SK-N-SH treated with all-trans-retinoic acid at 6 μM for 48 hours (cell line): Measurements from ENCODE around the gene ZKSCAN5.
A peak's percentile ranks its signal among the peaks of the same experiment; 100 is the strongest.

Experiments used
- ATAC-seq: fragments of 200-7000 bp; cut with Tn5 transposase; 3 replicates; pipeline ENCODE4 v1.9.1; 2020; ENCODE audit warnings: mild to moderate bottlenecking, moderate library complexity
- ARNTL ChIP-seq: fragments of 450-650 bp; formaldehyde crosslinking; IDR thresholded peaks from 2 replicates; pipeline ENCODE4 v1.5.0; 2020; ENCODE audit warnings: low read depth, mild to moderate bottlenecking, moderate library complexity, borderline replicate concordance
- CREB5 ChIP-seq: fragments of 250-450 bp; sonication (Bioruptor Pico); IDR thresholded peaks from 2 replicates; pipeline ENCODE4 v1.5.1; 2020; ENCODE audit warnings: low read depth, mild to moderate bottlenecking, moderate library complexity
- CSDC2 ChIP-seq: fragments of 250-450 bp; sonication (Bioruptor Pico); IDR thresholded peaks from 2 replicates; pipeline ENCODE4 v1.5.0; 2020; ENCODE audit warnings: mild to moderate bottlenecking, moderate library complexity
- CSRNP3 ChIP-seq: fragments of 250-450 bp; sonication (Bioruptor Pico); IDR thresholded peaks from 2 replicates; pipeline ENCODE4 v1.5.1; 2021; ENCODE audit warnings: mild to moderate bottlenecking, moderate library complexity
- ESRRG ChIP-seq: fragments of 250-450 bp; sonication (Bioruptor Pico); IDR thresholded peaks from 2 replicates; pipeline ENCODE4 v1.6.1; 2021; ENCODE audit warnings: mild to moderate bottlenecking
- OSR1 ChIP-seq: fragments of 250-450 bp; sonication (Bioruptor Pico); IDR thresholded peaks from 2 replicates; pipeline ENCODE4 v1.8.0; 2022; ENCODE audit warnings: moderate library complexity, mild to moderate bottlenecking, inconsistent platforms
- PPARA ChIP-seq: fragments of 250-450 bp; sonication (Bioruptor Pico); IDR thresholded peaks from 2 replicates; pipeline ENCODE4 v1.5.0; 2020; ENCODE audit warnings: mild to moderate bottlenecking, borderline replicate concordance
- RARB ChIP-seq: fragments of 250-450 bp; sonication (Bioruptor Pico); IDR thresholded peaks from 2 replicates; pipeline ENCODE4 v1.8.0; 2021; ENCODE audit warnings: mild to moderate bottlenecking, moderate library complexity
- SNAI2 ChIP-seq: fragments of 250-450 bp; sonication (Bioruptor Pico); IDR thresholded peaks from 2 replicates; pipeline ENCODE4 v1.5.0; 2020; ENCODE audit warnings: mild to moderate bottlenecking, moderate library complexity
- TOX ChIP-seq: fragments of 250-450 bp; sonication (Bioruptor Pico); IDR thresholded peaks from 2 replicates; pipeline ENCODE4 v1.8.0; 2021; ENCODE audit warnings: mild to moderate bottlenecking, moderate library complexity, borderline replicate concordance
- ZC3H10 ChIP-seq: fragments of 250-450 bp; sonication (Bioruptor Pico); IDR thresholded peaks from 2 replicates; pipeline ENCODE4 v1.5.1; 2021; ENCODE audit warnings: mild to moderate bottlenecking, moderate library complexity
- ZFP3 ChIP-seq: fragments of 250-450 bp; sonication (Bioruptor Pico); IDR thresholded peaks from 2 replicates; pipeline ENCODE4 v1.5.0; 2020; ENCODE audit warnings: mild to moderate bottlenecking, moderate library complexity
- ZFP30 ChIP-seq: fragments of 450-650 bp; formaldehyde crosslinking; IDR thresholded peaks from 2 replicates; pipeline ENCODE4 v1.5.0; 2022; ENCODE audit warnings: mild to moderate bottlenecking, moderate library complexity
- ZNF565 ChIP-seq: fragments of 450-650 bp; formaldehyde crosslinking; conservative IDR thresholded peaks from 2 replicates; pipeline ENCODE4 v1.5.0; 2020; ENCODE audit warnings: low read depth, mild to moderate bottlenecking, moderate library complexity
- ZNF70 ChIP-seq: fragments of 450-650 bp; formaldehyde crosslinking; IDR thresholded peaks from 2 replicates; pipeline ENCODE4 v1.5.0; 2020; ENCODE audit warnings: mild to moderate bottlenecking, moderate library complexity
- ZNF8 ChIP-seq: fragments of 450-650 bp; formaldehyde crosslinking; IDR thresholded peaks from 2 replicates; pipeline ENCODE4 v1.5.0; 2020; ENCODE audit warnings: mild to moderate bottlenecking, moderate library complexity
- TF ChIP-seq, protein P1 (sequence below): fragments of 250-450 bp; sonication (Bioruptor Pico); IDR thresholded peaks from 2 replicates; pipeline ENCODE4 v1.8.0; 2020; ENCODE audit warnings: mild to moderate bottlenecking, moderate library complexity, borderline replicate concordance

The ZKSCAN5 gene

GRCh38 chr7:99460651-99461050 lies 43.8 kb upstream of the ZKSCAN5 start:
- no peak for TF ChIP-seq CREB5 (CRISPR knock-in tag)
- ATAC-seq = no peak

- ATAC-seq = no peak
- TF ChIP-seq ZNF8 (CRISPR knock-in tag) (no peak), CSRNP3 (no peak), ZNF70 (CRISPR knock-in tag) (no peak), TOX (no peak), SNAI2 (no peak), ZFP30 (no peak), ZC3H10 (CRISPR knock-in tag) (no peak), ESRRG (CRISPR knock-in tag) (no peak)
Measured at GRCh38 chr7:99461221-99461620, 43.2 kb upstream of the ZKSCAN5 start.

DNA sequence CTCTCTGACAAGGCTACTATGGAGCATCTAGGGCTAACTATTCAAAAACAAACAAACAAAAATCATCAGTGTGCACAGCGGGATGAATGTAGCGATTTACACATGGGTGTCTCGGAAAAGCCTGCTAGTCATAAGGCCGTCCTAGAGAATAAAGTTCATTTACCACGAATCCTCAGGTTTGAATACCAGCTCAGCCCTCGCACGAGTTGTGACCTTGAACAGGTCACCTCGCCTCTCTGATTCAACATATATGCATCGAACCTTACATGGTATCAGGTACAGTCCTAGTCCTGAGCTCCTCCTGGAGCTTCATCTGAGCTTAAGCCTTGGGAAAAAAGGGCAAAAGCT lies 39.1 kb upstream of the ZKSCAN5 start:
- peak; percentile 21 for ATAC-seq
- TF ChIP-seq TOX (no peak), CREB5 (CRISPR knock-in tag) (no peak), ZNF70 (CRISPR knock-in tag) (no peak), ZNF8 (CRISPR knock-in tag) (no peak)
- TF ChIP-seq, protein P1, sequence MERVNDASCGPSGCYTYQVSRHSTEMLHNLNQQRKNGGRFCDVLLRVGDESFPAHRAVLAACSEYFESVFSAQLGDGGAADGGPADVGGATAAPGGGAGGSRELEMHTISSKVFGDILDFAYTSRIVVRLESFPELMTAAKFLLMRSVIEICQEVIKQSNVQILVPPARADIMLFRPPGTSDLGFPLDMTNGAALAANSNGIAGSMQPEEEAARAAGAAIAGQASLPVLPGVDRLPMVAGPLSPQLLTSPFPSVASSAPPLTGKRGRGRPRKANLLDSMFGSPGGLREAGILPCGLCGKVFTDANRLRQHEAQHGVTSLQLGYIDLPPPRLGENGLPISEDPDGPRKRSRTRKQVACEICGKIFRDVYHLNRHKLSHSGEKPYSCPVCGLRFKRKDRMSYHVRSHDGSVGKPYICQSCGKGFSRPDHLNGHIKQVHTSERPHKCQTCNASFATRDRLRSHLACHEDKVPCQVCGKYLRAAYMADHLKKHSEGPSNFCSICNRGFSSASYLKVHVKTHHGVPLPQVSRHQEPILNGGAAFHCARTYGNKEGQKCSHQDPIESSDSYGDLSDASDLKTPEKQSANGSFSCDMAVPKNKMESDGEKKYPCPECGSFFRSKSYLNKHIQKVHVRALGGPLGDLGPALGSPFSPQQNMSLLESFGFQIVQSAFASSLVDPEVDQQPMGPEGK (CRISPR knock-in tag) = no peak
- TF ChIP-seq, all 23 proteins: peak for 0

GRCh38 chr7:99468336-99468918 lies 36.0 kb upstream of the ZKSCAN5 start:
- no peak for TF ChIP-seq CREB5 (CRISPR knock-in tag)
- TF ChIP-seq, protein P1 (CRISPR knock-in tag) = no peak
- no peak for TF ChIP-seq ZNF8 (CRISPR knock-in tag)
- TF ChIP-seq TOX = no peak
- TF ChIP-seq ZNF70 (CRISPR knock-in tag) = no peak
- no peak for TF ChIP-seq CSDC2
- TF ChIP-seq PPARA = no peak
- ATAC-seq = no peak

DNA sequence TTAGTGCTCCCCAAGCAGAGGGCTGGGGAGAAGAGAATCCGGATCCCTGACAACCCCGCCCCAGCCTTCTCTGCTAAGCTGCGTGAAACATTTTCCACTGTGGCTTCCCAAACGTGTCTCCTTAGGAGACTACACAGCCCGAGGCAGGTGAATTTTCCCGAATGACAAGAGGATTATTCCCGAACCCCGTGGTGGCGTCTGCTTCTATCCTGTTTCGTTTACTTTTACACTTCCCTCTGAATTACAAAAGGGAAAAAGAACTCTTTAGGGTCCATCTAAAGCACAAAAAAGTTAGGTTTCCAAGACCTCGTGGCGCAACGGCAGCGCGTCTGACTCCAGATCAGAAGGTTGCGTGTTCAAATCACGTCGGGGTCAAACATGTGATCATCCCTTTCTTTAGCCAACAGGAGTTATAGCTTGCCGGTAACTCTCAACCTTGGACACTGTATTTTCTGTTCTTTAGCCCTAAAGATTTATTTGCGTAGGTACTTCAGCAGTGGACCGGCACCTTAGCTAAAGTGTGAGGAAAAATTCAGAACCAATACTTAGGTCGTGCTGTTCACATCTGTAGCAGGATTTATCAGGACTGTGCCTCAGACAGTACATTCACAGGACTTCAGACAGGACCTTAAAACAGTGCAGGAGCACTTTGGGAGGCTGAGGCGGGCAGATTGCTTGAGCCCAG lies 34.9 kb upstream of the ZKSCAN5 start:
- ATAC-seq = no peak
- TF ChIP-seq ZFP3 = no peak
- TF ChIP-seq OSR1 (CRISPR knock-in tag) = no peak
- no peak for TF ChIP-seq CREB5 (CRISPR knock-in tag)
- TF ChIP-seq RARB = no peak
- no peak for TF ChIP-seq ZNF8 (CRISPR knock-in tag)
- TF ChIP-seq PPARA = no peak
- no peak for TF ChIP-seq ZC3H10 (CRISPR knock-in tag)
- TF ChIP-seq, protein P1 (CRISPR knock-in tag) = no peak
- TF ChIP-seq ZNF565 (CRISPR knock-in tag) = no peak
- TF ChIP-seq ZFP30 = no peak
- TF ChIP-seq TOX = no peak
- TF ChIP-seq ARNTL = no peak
- no peak for TF ChIP-seq CSDC2
- TF ChIP-seq ZNF70 (CRISPR knock-in tag) = no peak
- no peak for TF ChIP-seq SNAI2
